Caco-2 (cell line): ENCODE data around the gene PTCH1. TPM values are rescaled to one million over a fixed set of nuclear protein-coding genes. Genes with fewer than 3 reads are reported as not detected.
A peak's percentile ranks its signal among the peaks of the same experiment; 100 is the strongest.

Experiments used
- Bru-seq: library from RNA; stranded (reverse); fragments of 400-500 nt; gene quantifications from one replicate; lab custom pipeline; 2021; lab: Mats Ljungman, UMichigan
- BruChase-seq, 2 experiments: library from RNA; stranded (reverse); fragments of 400-500 nt; gene quantifications; one replicate each; lab custom pipeline; 2021; lab: Mats Ljungman, UMichigan
- BruUV-seq: library from RNA; stranded (reverse); fragments of 400-500 nt; replicated peaks from 2 replicates; lab custom pipeline; 2021; lab: Mats Ljungman, UMichigan
- CTCF ChIA-PET: fragments of 300-600 bp; sonication (Branson Sonifier 250); formaldehyde crosslinking; loops from one replicate; lab custom pipeline; 2022; ENCODE audit warnings: antibody characterized with exemption; lab: Charles Lee
- POLR2A ChIA-PET: fragments of 300-600 bp; sonication (Branson Sonifier 250); formaldehyde crosslinking; loops from one replicate; lab custom pipeline; 2022; ENCODE audit warnings: antibody characterized with exemption; lab: Charles Lee
- DNase-seq, 2 experiments: peaks; one replicate each; pipeline versions ENCODE4 v3.0.0 to v3.0.0-alpha.2; 2020 to 2022
- H3K27me3 ChIP-seq: replicated peaks from 2 replicates; pipeline ENCODE4 v1.6.0; 2011; ENCODE audit warnings: low read length; ENCODE audit not compliant: control insufficient read depth, insufficient read depth
- H3K36me3 ChIP-seq: 2 replicates; pipeline ENCODE4 v1.5.1; 2011; ENCODE audit warnings: low read length; ENCODE audit not compliant: control insufficient read depth, insufficient read depth
- H3K4me1 ChIP-seq: fragments of 250-450 bp; sonication (Bioruptor Pico); 2 replicates; pipeline ENCODE4 v1.5.1; 2020; ENCODE audit warnings: mild to moderate bottlenecking
- H3K4me3 ChIP-seq: 2 replicates; pipeline ENCODE4 v1.5.1; 2011; ENCODE audit warnings: low read depth, mild to moderate bottlenecking, control low read depth, low read length
- H3K9me3 ChIP-seq: fragments of 250-450 bp; sonication (Bioruptor Pico); 2 replicates; pipeline ENCODE4 v1.5.1; 2020; ENCODE audit warnings: mild to moderate bottlenecking, moderate library complexity
- H3K27ac Mint-ChIP-seq: one replicate; pipeline ENCODE4 v1.8.0; 2022; ENCODE audit warnings: mixed read lengths; ENCODE audit not compliant: unreplicated experiment
- H3K27me3 Mint-ChIP-seq: one replicate; pipeline ENCODE4 v1.8.0; 2022; ENCODE audit warnings: mixed read lengths; ENCODE audit not compliant: insufficient read depth, unreplicated experiment
- H3K36me3 Mint-ChIP-seq: one replicate; pipeline ENCODE4 v1.8.0; 2022; ENCODE audit warnings: mild to moderate bottlenecking, mixed read lengths; ENCODE audit not compliant: insufficient read depth, unreplicated experiment
- H3K4me1 Mint-ChIP-seq: one replicate; pipeline ENCODE4 v1.8.0; 2022; ENCODE audit warnings: low read depth, mixed read lengths; ENCODE audit not compliant: unreplicated experiment
- H3K4me3 Mint-ChIP-seq: one replicate; pipeline ENCODE4 v1.8.0; 2022; ENCODE audit warnings: mild to moderate bottlenecking, moderate library complexity, mixed read lengths; ENCODE audit not compliant: unreplicated experiment
- H3K9me3 Mint-ChIP-seq: one replicate; pipeline ENCODE4 v1.8.0; 2022; ENCODE audit warnings: mixed read lengths; ENCODE audit not compliant: unreplicated experiment
- intact Hi-C: fragments of 100-400 bp; cut with micrococcal nuclease; formaldehyde crosslinking; loops from one replicate; pipeline ENCODE4 v1.10.0; 2022; ENCODE audit not compliant: unreplicated experiment
- long read RNA-seq: library from polyadenylated mRNA; stranded (forward); transcript quantifications from one replicate; pipeline ENCODE4 v2.0.0, GENCODE V29; 2022
- total RNA-seq: library from RNA; stranded (reverse); gene quantifications from 2 replicates; pipeline ENCODE4 v1.2.3, GENCODE V29; 2022
- TF ChIP-seq, protein P1 (sequence below), 2 experiments: fragments of 200-600 bp in 1 of 2; IDR thresholded peaks; 1 replicate in 1 of 2; 2 replicates in 1 of 2; pipeline versions ENCODE4 v1.5.1 to v1.8.0; 2011 to 2022; ENCODE audit warnings: antibody characterized with exemption in 1 of 2, control low read depth in 1 of 2, inconsistent platforms in 1 of 2, low read depth in 1 of 2, low read length in 1 of 2, mild to moderate bottlenecking in 1 of 2, moderate library complexity in 1 of 2; ENCODE audit not compliant: insufficient read depth in 1 of 2, severe bottlenecking in 1 of 2, unreplicated experiment in 1 of 2

The PTCH1 gene
- total RNA-seq: 23.3 and 25.9 TPM in 2 replicates
- Bru-seq, nascent RNA: percentile 68 among the genes with signal in this experiment
- percentile 64 among the genes with signal in this experiment for BruChase-seq, experiment 1, labeled RNA remaining after a 2-hour chase
- percentile 58 among the genes with signal in this experiment for BruChase-seq, experiment 2, labeled RNA remaining after a 6-hour chase
- long read RNA-seq, partial matches to known transcripts: 1 of 2 reads
- long read RNA-seq, other reads (novel, unspliced or antisense): 1 of 2 reads

DNA sequence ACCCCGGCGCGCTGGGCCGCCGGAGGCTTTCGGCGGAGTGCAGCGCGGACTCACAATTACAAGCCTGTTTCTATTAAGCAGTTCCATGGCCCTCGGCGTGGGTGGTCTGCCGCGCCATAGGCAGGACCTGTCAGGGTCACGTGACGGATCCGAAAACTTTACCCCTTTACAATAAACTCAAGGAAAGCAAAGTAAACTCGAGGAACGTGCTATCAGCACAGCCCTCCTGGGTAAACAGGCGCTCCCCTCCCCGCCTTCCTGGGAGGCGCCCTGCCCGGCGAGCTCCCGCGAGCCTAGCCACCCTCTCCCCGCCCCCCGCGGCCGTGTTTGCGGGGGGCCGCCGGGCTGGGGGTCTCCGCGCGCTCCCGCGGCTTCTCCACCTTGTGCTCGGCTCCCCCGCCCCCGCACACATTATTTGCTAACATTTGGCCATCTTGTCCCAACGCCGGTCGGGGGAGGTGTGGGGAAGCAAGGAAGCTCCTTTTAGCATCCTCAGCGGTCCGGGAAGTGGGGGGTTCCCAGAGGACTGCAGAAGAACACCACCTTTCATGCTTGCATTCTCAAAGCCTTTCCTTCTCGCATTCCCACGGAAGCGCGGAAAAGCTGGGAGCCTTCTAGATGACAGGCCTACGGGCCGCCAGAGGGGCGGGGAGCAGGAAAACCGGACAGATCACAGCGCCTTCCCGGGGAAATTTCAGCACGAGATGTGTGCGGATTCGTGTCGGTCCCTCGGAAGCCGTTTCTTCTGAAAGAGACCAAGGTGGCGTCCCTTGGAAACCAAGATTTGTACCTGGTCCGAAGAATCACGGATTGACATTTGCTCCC is at the start of gene PTCH1:
PTCH1 (minus strand) TSS at position 238 of the 825 bp plus-strand sequence.
- ChIA-PET POLR2A (no interaction called here), CTCF (no interaction called here)
- peak within 1 kb of the TSS; percentile 65 for H3K4me3 ChIP-seq
- no peaks in the 10 kb centered on the region for H3K4me1 Mint-ChIP-seq
- no peaks in the 10 kb centered on the region for H3K36me3 ChIP-seq
- peaks cover 6% of the 10 kb centered on the region for H3K36me3 Mint-ChIP-seq
- H3K27ac Mint-ChIP-seq: peak within 1 kb of the TSS; percentile 26
- no peaks in the 10 kb centered on the region for H3K27me3 Mint-ChIP-seq
- peak; percentile 55 to 60 for DNase-seq
- peaks cover 11% of the 10 kb centered on the region; the same call in 1 of the 2 replicates for H3K4me1 ChIP-seq
- TF ChIP-seq, protein P1, sequence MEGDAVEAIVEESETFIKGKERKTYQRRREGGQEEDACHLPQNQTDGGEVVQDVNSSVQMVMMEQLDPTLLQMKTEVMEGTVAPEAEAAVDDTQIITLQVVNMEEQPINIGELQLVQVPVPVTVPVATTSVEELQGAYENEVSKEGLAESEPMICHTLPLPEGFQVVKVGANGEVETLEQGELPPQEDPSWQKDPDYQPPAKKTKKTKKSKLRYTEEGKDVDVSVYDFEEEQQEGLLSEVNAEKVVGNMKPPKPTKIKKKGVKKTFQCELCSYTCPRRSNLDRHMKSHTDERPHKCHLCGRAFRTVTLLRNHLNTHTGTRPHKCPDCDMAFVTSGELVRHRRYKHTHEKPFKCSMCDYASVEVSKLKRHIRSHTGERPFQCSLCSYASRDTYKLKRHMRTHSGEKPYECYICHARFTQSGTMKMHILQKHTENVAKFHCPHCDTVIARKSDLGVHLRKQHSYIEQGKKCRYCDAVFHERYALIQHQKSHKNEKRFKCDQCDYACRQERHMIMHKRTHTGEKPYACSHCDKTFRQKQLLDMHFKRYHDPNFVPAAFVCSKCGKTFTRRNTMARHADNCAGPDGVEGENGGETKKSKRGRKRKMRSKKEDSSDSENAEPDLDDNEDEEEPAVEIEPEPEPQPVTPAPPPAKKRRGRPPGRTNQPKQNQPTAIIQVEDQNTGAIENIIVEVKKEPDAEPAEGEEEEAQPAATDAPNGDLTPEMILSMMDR (IDR thresholded peaks at IDR 0.05; ENCODE audit: insufficient read depth in 1 of 2, low read depth in 1 of 2, low read length in 1 of 2, severe bottlenecking in 1 of 2, unreplicated experiment in 1 of 2): no peak
- H3K27me3 ChIP-seq: no peaks in the 10 kb centered on the region
- H3K9me3 ChIP-seq: no peaks in the 10 kb centered on the region; the same call in 1 of the 2 replicates
- H3K9me3 Mint-ChIP-seq: no peaks in the 10 kb centered on the region
- BruUV-seq: no TSS peak
- H3K4me3 Mint-ChIP-seq: peak within 1 kb of the TSS; percentile 79
- intact Hi-C loops: no loop called here

DNA sequence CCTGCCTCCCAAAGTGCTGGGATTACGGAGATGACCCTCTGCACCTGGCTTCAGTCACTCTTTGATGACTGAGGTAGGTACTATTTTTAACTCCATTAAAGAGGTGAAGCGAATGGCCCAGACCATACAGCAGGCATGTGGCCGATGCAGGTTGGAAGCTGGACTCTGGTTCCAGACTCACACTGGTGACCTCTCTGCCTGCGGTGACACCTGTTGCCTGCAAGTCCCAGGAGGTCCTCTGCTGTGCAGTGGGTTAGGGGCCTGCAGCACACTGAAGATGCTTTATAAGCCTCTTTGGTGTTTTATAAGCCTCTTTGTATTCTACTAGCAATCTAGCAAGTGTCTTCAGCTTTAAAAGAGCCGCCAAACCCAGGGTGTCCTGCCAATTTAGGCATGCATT is 49.2 kb upstream of the PTCH1 start:
- ChIA-PET POLR2A (no interaction called here), CTCF (no interaction called here)
- no peaks in the 10 kb centered on the region for H3K27me3 Mint-ChIP-seq
- H3K9me3 Mint-ChIP-seq: no peaks in the 10 kb centered on the region
- no peaks in the 10 kb centered on the region for H3K27me3 ChIP-seq
- TF ChIP-seq, protein P1 (IDR thresholded peaks at IDR 0.05; ENCODE audit: insufficient read depth in 1 of 2, low read depth in 1 of 2, low read length in 1 of 2, severe bottlenecking in 1 of 2, unreplicated experiment in 1 of 2): no peak
- no peaks in the 10 kb centered on the region for H3K36me3 Mint-ChIP-seq
- BruUV-seq: no TSS peak
- H3K4me1 ChIP-seq: no peaks in the 10 kb centered on the region
- no peaks in the 10 kb centered on the region for H3K4me1 Mint-ChIP-seq
- intact Hi-C loops: no loop called here
- no peak for DNase-seq
- no peak overlapping the region for H3K27ac Mint-ChIP-seq
- H3K9me3 ChIP-seq: 0 out of 2 replicates have a peak, but pooled peaks cover 6% of the 10 kb centered on the region
- no peak overlapping the region for H3K4me3 ChIP-seq
- no peaks in the 10 kb centered on the region for H3K36me3 ChIP-seq
- no peak overlapping the region for H3K4me3 Mint-ChIP-seq

DNA sequence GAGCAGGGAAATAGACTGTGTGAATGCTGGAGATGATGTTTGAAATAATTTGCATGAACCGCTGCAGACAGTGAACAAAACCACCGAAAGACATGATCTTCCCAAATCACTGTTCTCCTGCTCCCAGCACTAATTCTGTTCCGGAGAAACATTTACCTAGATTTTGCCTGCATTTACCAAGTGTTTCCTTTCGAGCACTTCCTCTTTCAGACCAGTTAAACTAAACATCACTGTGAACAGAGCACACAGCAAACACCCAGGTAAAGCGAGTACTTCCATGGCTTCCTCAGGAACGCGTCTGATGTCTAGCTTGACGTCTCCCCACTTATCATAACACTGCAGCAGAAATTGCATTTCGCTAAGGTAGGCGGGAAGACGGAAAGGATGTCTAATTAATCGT is 45.1 kb upstream of the PTCH1 start:
- ChIA-PET POLR2A (no interaction called here), CTCF (no interaction called here)
- H3K9me3 Mint-ChIP-seq: no peaks in the 10 kb centered on the region
- H3K27me3 Mint-ChIP-seq: peaks cover 3% of the 10 kb centered on the region
- no peaks in the 10 kb centered on the region for H3K4me1 ChIP-seq
- H3K4me3 Mint-ChIP-seq: no peak overlapping the region
- no peaks in the 10 kb centered on the region for H3K36me3 ChIP-seq
- H3K4me1 Mint-ChIP-seq: no peaks in the 10 kb centered on the region
- no peak overlapping the region for H3K27ac Mint-ChIP-seq
- no peaks in the 10 kb centered on the region for H3K36me3 Mint-ChIP-seq
- intact Hi-C loops: no loop called here
- H3K4me3 ChIP-seq: no peak overlapping the region
- no TSS peak for BruUV-seq
- no peaks in the 10 kb centered on the region for H3K9me3 ChIP-seq
- H3K27me3 ChIP-seq: no peaks in the 10 kb centered on the region
- TF ChIP-seq, protein P1 (IDR thresholded peaks at IDR 0.05; ENCODE audit: insufficient read depth in 1 of 2, low read depth in 1 of 2, low read length in 1 of 2, severe bottlenecking in 1 of 2, unreplicated experiment in 1 of 2): no peak
- DNase-seq: no peak
